ENCODE results near the gene A3GALT2.

The A3GALT2 gene

DNA sequence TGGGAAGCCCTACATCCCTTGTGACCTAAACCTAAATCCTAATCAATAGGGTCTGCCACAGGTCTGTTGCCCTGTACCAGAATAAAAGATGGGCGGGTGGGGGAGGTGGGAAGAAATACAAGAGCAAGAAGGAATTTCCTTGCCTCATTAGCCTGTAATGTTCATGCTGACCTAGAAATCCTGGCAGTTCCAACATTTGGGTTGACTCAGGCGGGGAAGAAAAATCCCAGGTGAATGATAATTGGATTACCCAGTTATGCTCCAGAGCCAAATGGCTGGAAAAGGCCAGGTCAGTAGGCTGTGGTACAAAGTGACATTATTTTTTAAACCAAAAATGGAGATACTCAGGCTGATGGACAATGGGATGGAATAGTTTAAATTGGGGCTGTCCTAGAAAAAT is 27.3 kb upstream of the A3GALT2 start:
- H3K9ac ChIP-seq (ENCODE audit: low read depth, low read length, poor library complexity, severe bottlenecking) = peak overlapping the region; percentile 90

GRCh38 chr1:33347650-33347992 is 26.7 kb upstream of the A3GALT2 start:
- H3K79me2 ChIP-seq (ENCODE audit: insufficient read depth, low read length) = peaks cover 89% of the 10 kb centered on the region

More for the DNA sequence above, 27.3 kb upstream of the A3GALT2 start:
- H4K20me1 ChIP-seq (ENCODE audit: insufficient read depth, low read length, poor library complexity, severe bottlenecking) = peaks cover 58% of the 10 kb centered on the region
- peaks cover 65% of the 10 kb centered on the region for H3K4me1 ChIP-seq (ENCODE audit: insufficient read depth, low read length, poor library complexity, severe bottlenecking)
- no peaks in the 10 kb centered on the region for H3K36me3 ChIP-seq (ENCODE audit: insufficient read depth, low read length)
- H3K4me3 ChIP-seq (ENCODE audit: low read length, poor library complexity, severe bottlenecking) = peak overlapping the region; percentile 91
- TF ChIP-seq, protein P1, sequence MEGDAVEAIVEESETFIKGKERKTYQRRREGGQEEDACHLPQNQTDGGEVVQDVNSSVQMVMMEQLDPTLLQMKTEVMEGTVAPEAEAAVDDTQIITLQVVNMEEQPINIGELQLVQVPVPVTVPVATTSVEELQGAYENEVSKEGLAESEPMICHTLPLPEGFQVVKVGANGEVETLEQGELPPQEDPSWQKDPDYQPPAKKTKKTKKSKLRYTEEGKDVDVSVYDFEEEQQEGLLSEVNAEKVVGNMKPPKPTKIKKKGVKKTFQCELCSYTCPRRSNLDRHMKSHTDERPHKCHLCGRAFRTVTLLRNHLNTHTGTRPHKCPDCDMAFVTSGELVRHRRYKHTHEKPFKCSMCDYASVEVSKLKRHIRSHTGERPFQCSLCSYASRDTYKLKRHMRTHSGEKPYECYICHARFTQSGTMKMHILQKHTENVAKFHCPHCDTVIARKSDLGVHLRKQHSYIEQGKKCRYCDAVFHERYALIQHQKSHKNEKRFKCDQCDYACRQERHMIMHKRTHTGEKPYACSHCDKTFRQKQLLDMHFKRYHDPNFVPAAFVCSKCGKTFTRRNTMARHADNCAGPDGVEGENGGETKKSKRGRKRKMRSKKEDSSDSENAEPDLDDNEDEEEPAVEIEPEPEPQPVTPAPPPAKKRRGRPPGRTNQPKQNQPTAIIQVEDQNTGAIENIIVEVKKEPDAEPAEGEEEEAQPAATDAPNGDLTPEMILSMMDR (conservative IDR thresholded peaks at IDR 0.05; ENCODE audit: low read length) = no peak
- no peak for TF ChIP-seq EZH2phosphoT487 (IDR thresholded peaks at IDR 0.05; ENCODE audit: borderline replicate concordance)
- H3F3A ChIP-seq (ENCODE audit: low read depth) = no peaks in the 10 kb centered on the region
- H2AFZ ChIP-seq (ENCODE audit: low read length) = no peak overlapping the region
- H3K9me2 ChIP-seq (replicated peaks; ENCODE audit: low read depth, low read length) = no peaks in the 10 kb centered on the region
- H3K79me2 ChIP-seq (ENCODE audit: insufficient read depth, low read length) = peaks cover 83% of the 10 kb centered on the region
- H3K9me3 ChIP-seq (ENCODE audit: insufficient read depth, low read depth, low read length) = no peaks in the 10 kb centered on the region
- H3K4me2 ChIP-seq (ENCODE audit: low read depth, low read length, poor library complexity, severe bottlenecking) = peak overlapping the region; percentile 92
- H3K27me3 ChIP-seq (ENCODE audit: insufficient read depth, low read length, poor library complexity, severe bottlenecking) = no peaks in the 10 kb centered on the region

GRCh38 chr1:33346927-33347649 is 26.2 kb upstream of the A3GALT2 start:
- Histone ChIP-seq H3K9ac (ENCODE audit: low read depth, low read length, poor library complexity, severe bottlenecking) (peak overlapping the region; percentile 90), H3K9me2 (replicated peaks; ENCODE audit: low read depth, low read length) (no peaks in the 10 kb centered on the region), H3K36me3 (ENCODE audit: insufficient read depth, low read length) (no peaks in the 10 kb centered on the region), H3K27me3 (ENCODE audit: insufficient read depth, low read length, poor library complexity, severe bottlenecking) (no peaks in the 10 kb centered on the region), H3K9me3 (ENCODE audit: insufficient read depth, low read depth, low read length) (no peaks in the 10 kb centered on the region), H3F3A (ENCODE audit: low read depth) (no peaks in the 10 kb centered on the region), H3K79me2 (ENCODE audit: insufficient read depth, low read length) (peaks cover 92% of the 10 kb centered on the region), H3K4me3 (ENCODE audit: low read length, poor library complexity, severe bottlenecking) (peak overlapping the region; percentile 91), H3K4me1 (ENCODE audit: insufficient read depth, low read length, poor library complexity, severe bottlenecking) (peaks cover 73% of the 10 kb centered on the region), H3K4me2 (ENCODE audit: low read depth, low read length, poor library complexity, severe bottlenecking) (peak overlapping the region; percentile 92), H4K20me1 (ENCODE audit: insufficient read depth, low read length, poor library complexity, severe bottlenecking) (peaks cover 63% of the 10 kb centered on the region), H2AFZ (ENCODE audit: low read length) (no peak overlapping the region)
- TF ChIP-seq EZH2phosphoT487 (IDR thresholded peaks at IDR 0.05; ENCODE audit: borderline replicate concordance) = no peak
- TF ChIP-seq, protein P1 (conservative IDR thresholded peaks at IDR 0.05; ENCODE audit: low read length) = no peak

More at GRCh38 chr1:33347650-33347992, 26.7 kb upstream of the A3GALT2 start:
- no peaks in the 10 kb centered on the region for H3K27me3 ChIP-seq (ENCODE audit: insufficient read depth, low read length, poor library complexity, severe bottlenecking)
- H3F3A ChIP-seq (ENCODE audit: low read depth) = no peaks in the 10 kb centered on the region
- peak overlapping the region; percentile 91 for H3K4me3 ChIP-seq (ENCODE audit: low read length, poor library complexity, severe bottlenecking)
- TF ChIP-seq, protein P1 (conservative IDR thresholded peaks at IDR 0.05; ENCODE audit: low read length) = no peak
- TF ChIP-seq EZH2phosphoT487 (IDR thresholded peaks at IDR 0.05; ENCODE audit: borderline replicate concordance) = no peak
- no peaks in the 10 kb centered on the region for H3K9me3 ChIP-seq (ENCODE audit: insufficient read depth, low read depth, low read length)
- no peaks in the 10 kb centered on the region for H3K36me3 ChIP-seq (ENCODE audit: insufficient read depth, low read length)
- peaks cover 69% of the 10 kb centered on the region for H3K4me1 ChIP-seq (ENCODE audit: insufficient read depth, low read length, poor library complexity, severe bottlenecking)
- H2AFZ ChIP-seq (ENCODE audit: low read length) = no peak overlapping the region
- peak overlapping the region; percentile 92 for H3K4me2 ChIP-seq (ENCODE audit: low read depth, low read length, poor library complexity, severe bottlenecking)
- peak overlapping the region; percentile 90 for H3K9ac ChIP-seq (ENCODE audit: low read depth, low read length, poor library complexity, severe bottlenecking)
- H3K9me2 ChIP-seq (replicated peaks; ENCODE audit: low read depth, low read length) = no peaks in the 10 kb centered on the region
- H4K20me1 ChIP-seq (ENCODE audit: insufficient read depth, low read length, poor library complexity, severe bottlenecking) = peaks cover 59% of the 10 kb centered on the region
